Naive thymus-derived CD8-positive, alpha-beta T cell (primary cell): ENCODE data around the gene WDR90. TPM values are rescaled to one million over a fixed set of nuclear protein-coding genes. Genes with fewer than 3 reads are reported as not detected.
A peak's percentile ranks its signal among the peaks of the same experiment; 100 is the strongest.
"Not testable (repeated sequence)": the region's sequence is repeated elsewhere in the genome, so short reads cannot be mapped to it uniquely, and the experiment has no call there.

Experiments used
- ATAC-seq, 2 donors: fragments of 150-1000 bp; cut with Tn5 transposase in 1 of 2; sonication (Bioruptor Pico), chemical (Tn5 transposase) in 1 of 2; 1 replicate in 1 of 2; 2 replicates in 1 of 2; pipeline ENCODE4 v1.10.0; 2021; ENCODE audit warnings: mild to moderate bottlenecking in 2 of 2, moderate library complexity in 2 of 2
- POLR2A ChIA-PET: fragments of 350-600 bp; sonication (Branson Sonifier 250); formaldehyde crosslinking; loops from one replicate; lab custom pipeline; 2021; ENCODE audit warnings: antibody characterized with exemption; lab: Charles Lee
- DNase-seq, 10 donors: peaks; one replicate each; pipeline versions ENCODE4 v3.0.0 to v3.0.0-alpha.2; 2020 to 2022
- H3K27ac Mint-ChIP-seq, 10 donors: one replicate each; pipeline ENCODE4 v1.8.0; 2020 to 2022; ENCODE audit warnings: mild to moderate bottlenecking in 10 of 10, mixed read lengths in 10 of 10, moderate library complexity in 4 of 10, inconsistent platforms in 1 of 10
- H3K27me3 Mint-ChIP-seq, 5 donors: one replicate each; pipeline ENCODE4 v1.8.0; 2021 to 2022; ENCODE audit warnings: mixed read lengths in 5 of 5
- H3K36me3 Mint-ChIP-seq, 3 donors: one replicate each; pipeline ENCODE4 v1.8.0; 2020 to 2022; ENCODE audit warnings: mixed read lengths in 3 of 3, mild to moderate bottlenecking in 2 of 3, inconsistent platforms in 1 of 3
- H3K4me1 Mint-ChIP-seq, 4 donors: one replicate each; pipeline ENCODE4 v1.8.0; 2021 to 2022; ENCODE audit warnings: mixed read lengths in 4 of 4
- H3K4me3 Mint-ChIP-seq, 10 donors: one replicate each; pipeline ENCODE4 v1.8.0; 2020 to 2022; ENCODE audit warnings: mild to moderate bottlenecking in 10 of 10, mixed read lengths in 10 of 10, moderate library complexity in 6 of 10, inconsistent platforms in 1 of 10
- H3K9me3 Mint-ChIP-seq, 9 donors: one replicate each; pipeline ENCODE4 v1.8.0; 2020 to 2022; ENCODE audit warnings: mixed read lengths in 9 of 9, mild to moderate bottlenecking in 3 of 9, inconsistent platforms in 1 of 9, moderate library complexity in 1 of 9
- polyA plus RNA-seq, 3 donors: library from polyadenylated mRNA; unstranded; fragments of 300-500 nt; fragmentation: Illumina TruSeq; gene quantifications; one replicate each; pipeline ENCODE4 v1.2.3, GENCODE V29; 2021
- total RNA-seq, 8 experiments: library from RNA in 2 of 8; stranded (reverse) in 2 of 8; gene quantifications; one replicate each; pipeline ENCODE4 v1.2.3 and lab custom pipeline; 2021 to 2026

WDR90 gene
- total and polyA plus RNA-seq, 5 experiments from 2014 or later: 0.27 to 19.2 (median 2.5) TPM

DNA sequence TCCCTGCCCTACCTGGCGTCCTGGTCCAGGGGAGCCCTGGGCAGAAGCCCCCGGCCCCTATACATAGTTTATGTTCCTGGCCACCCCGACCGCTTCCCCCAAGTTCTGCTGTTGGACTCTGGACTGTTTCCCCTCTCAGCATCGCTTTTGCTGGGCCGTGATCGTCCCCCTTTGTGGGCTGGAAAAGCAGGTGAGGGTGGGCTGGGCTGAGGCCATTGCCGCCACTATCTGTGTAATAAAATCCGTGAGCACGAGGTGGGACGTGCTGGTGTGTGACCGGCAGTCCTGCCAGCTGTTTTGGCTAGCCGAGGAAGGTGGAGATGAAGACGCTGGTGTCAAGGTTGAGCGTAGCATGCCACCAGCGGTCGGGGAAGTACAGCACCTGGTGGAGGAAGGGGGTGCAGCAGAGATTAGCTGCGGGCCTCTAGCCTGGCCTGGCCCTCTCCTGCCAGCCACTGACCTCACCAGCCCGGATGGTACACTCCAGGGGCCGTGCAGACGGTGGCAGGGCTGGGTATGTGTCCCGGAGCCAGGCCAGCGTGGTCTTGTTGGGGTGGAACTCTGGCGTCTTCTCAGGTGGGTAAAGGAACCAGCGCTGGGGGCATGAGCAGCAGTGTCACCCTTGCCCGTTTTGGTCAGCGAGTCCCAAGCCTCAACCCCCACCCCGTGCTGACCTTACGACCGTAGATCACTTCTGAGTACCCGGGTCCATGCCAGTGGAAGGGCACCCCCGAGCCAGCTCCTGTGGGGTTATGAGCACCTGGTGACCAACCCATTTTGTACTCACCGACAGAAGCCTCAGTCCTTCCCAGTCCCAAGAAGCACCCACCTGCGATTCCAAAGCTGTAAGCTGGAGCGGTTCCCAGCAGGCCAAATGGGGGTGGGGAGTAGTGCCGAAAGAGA is 33.6 kb downstream of the WDR90 start:
- peaks cover 0 to 14% (median 3%) of the 10 kb centered on the region in 3 donors for H3K36me3 Mint-ChIP-seq
- ATAC-seq (no peak), DNase-seq (no peak)
- no peaks in the 10 kb centered on the region for H3K27me3 Mint-ChIP-seq
- H3K27ac Mint-ChIP-seq: peak overlapping the region in 8 of 10 donors; percentile 38 to 89 (median 76)
- H3K4me1 Mint-ChIP-seq: peaks cover 7 to 38% (median 32%) of the 10 kb centered on the region in 4 donors
- H3K4me3 Mint-ChIP-seq: peak overlapping the region; percentile 64 to 82 (median 76)
- H3K9me3 Mint-ChIP-seq: no peaks in the 10 kb centered on the region
- POLR2A ChIA-PET: interaction anchor here (0.5 to 8.3 kb wide), 7 partner anchors 7 to 476 kb away, joined by 3 to 95 read pairs (median 29); partner anchors contain the start of genes HAGHL, METTL26, RHOT2 and WDR24

DNA sequence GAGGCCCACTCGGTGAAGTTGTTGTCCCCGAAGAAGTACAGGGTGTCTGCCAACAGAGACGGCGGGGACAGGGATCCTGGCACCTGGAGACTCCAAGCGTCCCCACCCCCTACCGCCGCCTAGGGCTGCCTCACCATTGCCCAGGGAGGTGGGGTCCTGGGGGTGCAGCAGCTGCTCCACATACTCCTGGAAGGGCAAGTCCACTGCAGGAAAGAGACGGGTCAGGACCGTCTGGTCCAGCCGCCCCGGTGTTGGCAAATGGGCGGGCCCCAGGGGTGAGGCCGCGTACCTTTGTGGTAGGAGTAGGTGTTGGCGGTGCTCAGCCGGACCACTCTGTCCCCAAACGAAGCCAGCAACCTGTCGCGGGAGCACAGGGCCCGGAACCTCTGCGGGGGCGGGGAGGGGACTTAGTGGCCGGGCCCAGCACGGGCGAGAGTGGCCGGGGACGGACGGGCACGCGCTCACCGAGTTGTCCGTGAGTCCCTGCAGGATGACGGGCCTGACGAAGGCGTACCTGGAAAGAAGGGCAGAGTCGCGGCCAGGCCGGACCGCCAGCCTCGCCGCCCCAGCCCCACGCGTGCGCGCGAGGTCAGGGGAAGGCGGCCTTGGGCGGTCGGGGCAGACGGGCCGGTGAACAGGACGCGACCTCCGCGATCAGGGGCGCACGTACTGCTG is 34.4 kb downstream of the WDR90 start:
- H3K9me3 Mint-ChIP-seq: no peaks in the 10 kb centered on the region
- H3K27me3 Mint-ChIP-seq: no peaks in the 10 kb centered on the region
- H3K27ac Mint-ChIP-seq: peak overlapping the region in 7 of 10 donors; percentile 28 to 87 (median 78)
- peaks cover 7 to 44% (median 32%) of the 10 kb centered on the region in 4 donors for H3K4me1 Mint-ChIP-seq
- peaks cover 0 to 14% (median 3%) of the 10 kb centered on the region in 3 donors for H3K36me3 Mint-ChIP-seq
- ATAC-seq (no peak), DNase-seq (no peak)
- POLR2A ChIA-PET: interaction anchor here (0.5 to 8.3 kb wide), 9 partner anchors 12 to 1531 kb away, joined by 3 to 95 read pairs (median 4); partner anchors contain the start of genes METTL26, RHOT2 and WDR90
- H3K4me3 Mint-ChIP-seq: peak overlapping the region; percentile 56 to 82 (median 74)

DNA sequence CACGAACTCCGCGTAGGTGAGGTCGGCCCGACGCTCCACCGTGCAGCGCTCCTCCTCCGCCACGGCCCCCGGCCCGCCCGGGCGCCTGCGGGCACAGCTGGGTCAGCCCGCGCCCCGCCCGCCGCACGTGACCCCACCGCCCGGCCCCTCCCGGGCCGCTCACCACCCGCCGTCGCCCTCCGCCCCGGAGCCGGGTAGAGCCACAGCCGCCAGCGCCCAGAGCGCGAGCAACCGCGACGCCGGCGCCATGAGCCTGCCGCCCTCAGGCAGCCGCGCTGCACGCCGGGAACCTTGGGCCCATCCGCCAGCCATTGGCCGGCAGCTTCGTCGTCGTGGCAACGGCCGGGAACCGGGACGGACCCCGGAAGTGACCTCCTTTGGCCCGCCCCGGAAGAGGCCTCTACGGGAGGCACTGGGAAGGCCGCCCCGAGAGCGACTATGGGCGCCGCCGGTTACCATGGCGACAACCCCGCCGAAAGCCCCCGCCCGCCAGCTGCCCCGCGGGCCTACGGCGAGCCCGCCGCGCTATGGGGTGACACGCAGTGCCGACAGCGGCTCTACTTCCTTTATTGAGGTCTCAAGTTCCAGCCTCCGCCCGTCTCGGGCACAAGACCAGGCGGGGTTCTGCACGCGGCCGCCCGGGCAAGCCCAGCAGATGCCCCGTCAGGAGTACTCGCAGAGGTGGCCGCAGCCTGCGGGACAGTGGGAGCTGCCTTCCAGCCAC is 35.1 kb downstream of the WDR90 start, which contains the start of gene JMJD8:
JMJD8 (minus strand) TSS at position 264 of the 724 bp plus-strand sequence; CDS start at position 249, 15 bp downstream.
- peak within 1 kb of the TSS in 8 of 10 donors; percentile 52 to 93 (median 80) for H3K27ac Mint-ChIP-seq
- H3K4me1 Mint-ChIP-seq: peaks cover 5 to 46% (median 34%) of the 10 kb centered on the region in 4 donors
- ATAC-seq (peak; percentile 67 to 74), DNase-seq (peak; percentile 91 to 98 (median 92))
- no peaks in the 10 kb centered on the region for H3K9me3 Mint-ChIP-seq
- no peaks in the 10 kb centered on the region for H3K27me3 Mint-ChIP-seq
- H3K36me3 Mint-ChIP-seq: peaks cover 0 to 14% (median 3%) of the 10 kb centered on the region in 3 donors
- POLR2A ChIA-PET: interaction anchor here (0.5 to 8.3 kb wide), 12 partner anchors 9 to 1530 kb away, joined by 3 to 95 read pairs (median 4); partner anchors contain the start of genes METTL26, RHOT2 and WDR90
- peak within 1 kb of the TSS; percentile 60 to 86 (median 76) for H3K4me3 Mint-ChIP-seq

DNA sequence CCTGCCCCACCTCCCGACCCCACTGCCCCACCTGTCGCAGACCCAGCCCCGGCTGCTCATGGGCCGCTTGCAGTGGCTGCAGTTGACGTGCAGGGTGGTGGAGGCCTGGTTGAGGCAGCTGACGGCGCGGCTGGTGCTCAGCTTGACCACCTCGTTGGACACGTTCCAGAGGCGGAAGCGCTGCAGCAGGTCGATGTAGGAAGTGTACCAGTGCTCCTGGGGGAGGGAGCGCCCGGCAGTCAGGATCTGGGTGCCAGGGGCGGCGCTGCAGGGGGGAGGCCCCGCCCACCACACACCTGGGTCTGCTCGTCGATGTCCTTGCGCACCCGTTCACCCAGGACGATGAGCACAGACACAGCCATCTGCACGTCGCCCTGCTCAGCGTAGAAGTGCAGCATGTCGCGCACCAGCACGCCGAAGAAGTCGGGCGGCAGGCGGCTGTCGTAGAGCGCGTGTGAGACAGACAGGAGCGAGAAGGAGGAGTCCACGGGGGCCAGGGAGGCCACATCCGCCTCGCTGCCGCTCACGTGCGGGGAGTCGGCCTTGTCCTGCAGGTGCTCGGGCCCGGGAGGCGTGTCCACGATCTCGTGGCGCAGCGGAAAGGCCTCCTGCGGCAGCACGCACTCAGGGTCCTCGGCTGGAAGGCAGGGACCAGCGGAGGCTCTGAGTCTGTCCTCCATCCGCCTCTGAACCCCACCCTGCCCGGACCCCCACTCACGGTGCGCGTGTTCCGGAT is 36.0 kb downstream of the WDR90 start:
- Mint-ChIP-seq H3K9me3 (no peaks in the 10 kb centered on the region), H3K36me3 (peaks cover 0 to 14% (median 3%) of the 10 kb centered on the region in 3 donors), H3K27ac (peak overlapping the region in 1 of 10 donors; percentile 70), H3K4me3 (peak overlapping the region in 2 of 10 donors; percentile 38 to 41), H3K27me3 (no peaks in the 10 kb centered on the region), H3K4me1 (peaks cover 4 to 54% (median 37%) of the 10 kb centered on the region in 4 donors)
- DNase-seq (no peak), ATAC-seq (no peak)
- POLR2A ChIA-PET: interaction anchor here (0.8 to 8.3 kb wide), 8 partner anchors 10 to 48 kb away, joined by 3 to 95 read pairs (median 4); partner anchors contain the start of genes METTL26, RHBDL1, RHOT2 and WDR90

DNA sequence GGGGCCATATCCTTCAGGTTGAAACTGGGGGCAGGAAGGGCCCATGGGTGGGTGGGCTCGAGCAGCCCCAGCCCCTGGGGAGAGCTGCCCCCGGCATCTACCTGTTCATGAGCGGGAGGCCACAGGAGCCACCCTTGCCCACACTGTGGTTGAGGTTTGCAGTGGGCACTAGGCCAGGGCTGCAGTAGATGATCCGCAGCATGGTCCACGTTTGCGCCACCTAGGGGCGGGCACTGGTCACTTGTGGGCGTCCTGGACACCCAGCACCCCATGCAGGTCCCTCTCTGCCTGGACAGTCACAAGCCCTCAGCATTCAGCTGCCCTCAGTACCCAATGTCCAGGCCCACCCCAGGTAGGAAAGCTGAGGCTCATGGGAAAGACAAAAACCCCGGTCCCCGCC is 36.8 kb downstream of the WDR90 start:
- DNase-seq (no peak), ATAC-seq (no peak)
- Mint-ChIP-seq H3K27ac (peak overlapping the region in 4 of 10 donors; percentile 29 to 53 (median 52)), H3K4me1 (peaks cover 6 to 59% (median 42%) of the 10 kb centered on the region in 4 donors), H3K27me3 (no peaks in the 10 kb centered on the region), H3K9me3 (no peaks in the 10 kb centered on the region), H3K36me3 (peaks cover 0 to 14% (median 3%) of the 10 kb centered on the region in 3 donors), H3K4me3 (peak overlapping the region in 9 of 10 donors; percentile 2 to 53 (median 26))
- POLR2A ChIA-PET: interaction anchor here (0.7 to 3.6 kb wide), 5 partner anchors 10 to 50 kb away, joined by 3 to 38 read pairs (median 4); partner anchors contain the start of genes METTL26 and RHBDL1

DNA sequence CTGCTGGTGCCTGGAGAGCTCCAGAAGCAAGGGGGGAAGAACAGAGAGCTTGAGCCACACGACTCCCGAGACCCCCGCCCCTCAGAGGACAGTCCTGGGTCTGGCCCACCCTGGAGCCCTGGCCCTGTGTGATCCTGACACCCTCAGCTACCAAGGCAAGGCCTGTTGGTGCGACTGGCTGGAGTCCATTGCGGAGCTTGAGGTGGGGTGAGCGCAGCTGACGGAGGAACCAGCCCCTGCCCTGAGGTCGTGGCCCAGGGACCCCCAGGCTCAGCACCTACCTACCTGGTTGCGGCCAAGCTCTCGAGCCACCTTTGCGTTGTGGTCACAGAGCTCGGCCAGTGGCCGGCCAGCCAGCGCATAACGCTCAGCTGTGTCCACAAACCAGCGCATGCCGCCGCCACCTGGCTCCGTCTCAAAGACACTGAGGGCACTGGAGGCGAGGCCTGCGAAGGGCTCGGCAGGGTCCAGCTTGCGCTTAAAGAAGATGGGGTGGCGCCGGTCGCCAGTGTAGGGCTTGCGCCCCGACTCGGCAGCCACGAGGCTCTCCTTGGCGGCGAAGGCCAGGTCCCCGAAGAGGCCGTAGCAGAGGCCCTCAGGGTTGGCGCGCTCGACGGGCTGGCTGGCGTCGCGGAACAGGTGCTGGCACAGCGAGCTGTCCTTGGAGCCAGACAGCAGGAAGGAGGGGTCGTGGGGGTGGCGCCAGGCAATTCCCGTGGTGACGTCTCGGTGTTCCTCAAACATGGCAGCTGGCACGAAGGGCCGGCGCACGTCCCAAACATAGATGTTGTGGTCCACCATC is 37.5 kb downstream of the WDR90 start:
- Mint-ChIP-seq H3K4me1 (peaks cover 9 to 54% (median 38%) of the 10 kb centered on the region in 4 donors), H3K9me3 (no peaks in the 10 kb centered on the region), H3K4me3 (peak overlapping the region in 2 of 10 donors; percentile 19 to 53), H3K36me3 (peaks cover 0 to 9% (median 3%) of the 10 kb centered on the region in 3 donors), H3K27ac (peak overlapping the region in 1 of 10 donors; percentile 25), H3K27me3 (no peaks in the 10 kb centered on the region)
- ATAC-seq (no peak), DNase-seq (no peak)
- POLR2A ChIA-PET: interaction anchor here (0.7 to 3.6 kb wide), 5 partner anchors 9 to 50 kb away, joined by 3 to 38 read pairs (median 4); partner anchors contain the start of genes METTL26 and RHBDL1

DNA sequence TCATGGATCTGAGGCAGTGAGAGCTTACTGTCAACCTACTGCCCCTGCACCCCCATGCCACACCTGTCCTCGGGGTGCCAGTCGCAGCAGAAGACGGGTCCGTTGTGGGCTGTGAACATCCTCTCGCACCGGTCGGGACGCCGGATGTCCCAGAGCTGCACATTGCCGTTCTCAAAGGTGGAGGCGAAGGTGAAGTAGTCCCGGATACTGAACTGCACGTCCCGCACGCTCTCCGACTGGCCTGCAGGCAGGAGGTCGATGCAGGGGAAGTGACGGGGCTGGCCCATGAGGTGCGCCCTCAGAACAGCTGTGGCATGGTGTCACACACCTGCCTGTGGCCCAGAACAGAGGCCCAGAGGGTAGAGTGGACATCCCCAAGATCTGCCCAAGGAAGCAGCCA is 38.3 kb downstream of the WDR90 start:
- POLR2A ChIA-PET: interaction anchor here (0.7 to 0.9 kb wide), 3 partner anchors 8 to 45 kb away, joined by 3 read pairs; no protein-coding TSS in a partner anchor
- Mint-ChIP-seq H3K4me1 (peaks cover 6 to 48% (median 32%) of the 10 kb centered on the region in 4 donors), H3K9me3 (no peaks in the 10 kb centered on the region), H3K27me3 (peaks cover 0 to 2% (median 0%) of the 10 kb centered on the region in 5 donors), H3K27ac (peak overlapping the region in 2 of 10 donors; percentile 21 to 84), H3K4me3 (peak overlapping the region in 3 of 10 donors; percentile 36 to 54 (median 48)), H3K36me3 (peaks cover 0 to 4% (median 2%) of the 10 kb centered on the region in 3 donors)
- no peak for ATAC-seq
- DNase-seq: no peak

DNA sequence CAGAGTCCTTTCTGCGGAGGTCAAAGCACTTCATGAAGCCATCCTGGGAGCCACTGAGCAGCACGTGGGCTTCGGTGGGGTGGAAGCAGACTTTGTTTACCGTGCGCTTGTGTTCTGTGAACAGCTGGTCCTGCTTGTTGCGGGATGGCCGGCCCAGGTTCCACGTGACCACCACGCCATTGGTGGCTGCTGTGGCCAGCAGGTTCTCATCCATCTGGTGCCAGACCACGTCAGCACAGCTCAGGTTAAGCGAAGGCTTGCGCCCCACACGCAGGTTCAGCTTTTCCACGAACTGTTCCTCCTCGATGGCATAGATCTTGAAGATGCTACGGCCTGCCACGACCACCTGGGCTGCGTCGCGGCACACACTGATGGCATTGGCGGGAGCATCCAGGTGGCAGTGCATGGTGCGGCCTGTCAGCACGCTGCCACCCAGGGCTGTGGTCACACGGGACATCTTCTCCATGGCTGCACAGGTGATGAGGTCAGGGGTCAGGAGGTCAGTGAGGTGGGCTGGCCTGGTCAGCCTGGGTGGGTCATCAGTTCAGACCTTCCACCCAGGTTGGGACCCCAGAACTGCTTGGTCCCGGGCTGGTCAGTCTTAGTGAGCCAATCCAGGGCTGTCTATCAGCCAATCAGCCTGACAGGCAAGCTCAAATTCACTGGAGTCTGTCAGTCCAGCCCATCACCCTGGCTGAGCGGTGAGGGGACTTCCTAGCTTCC is 40.2 kb downstream of the WDR90 start:
- Mint-ChIP-seq H3K27ac (peak overlapping the region; percentile 71 to 95 (median 88)), H3K4me3 (peak overlapping the region; percentile 82 to 95 (median 91)), H3K27me3 (peaks cover 0 to 2% (median 0%) of the 10 kb centered on the region in 5 donors), H3K36me3 (peaks cover 0 to 3% (median 0%) of the 10 kb centered on the region in 3 donors), H3K9me3 (no peaks in the 10 kb centered on the region), H3K4me1 (peaks cover 5 to 45% (median 28%) of the 10 kb centered on the region in 4 donors)
- DNase-seq (no peak), ATAC-seq (no peak)
- POLR2A ChIA-PET: interaction anchor here (0.6 to 2.3 kb wide), 18 partner anchors 9 to 1276 kb away, joined by 3 to 37 read pairs (median 4); partner anchors contain the start of genes ANTKMT, CCDC78, CIAO3 and HAGHL

DNA sequence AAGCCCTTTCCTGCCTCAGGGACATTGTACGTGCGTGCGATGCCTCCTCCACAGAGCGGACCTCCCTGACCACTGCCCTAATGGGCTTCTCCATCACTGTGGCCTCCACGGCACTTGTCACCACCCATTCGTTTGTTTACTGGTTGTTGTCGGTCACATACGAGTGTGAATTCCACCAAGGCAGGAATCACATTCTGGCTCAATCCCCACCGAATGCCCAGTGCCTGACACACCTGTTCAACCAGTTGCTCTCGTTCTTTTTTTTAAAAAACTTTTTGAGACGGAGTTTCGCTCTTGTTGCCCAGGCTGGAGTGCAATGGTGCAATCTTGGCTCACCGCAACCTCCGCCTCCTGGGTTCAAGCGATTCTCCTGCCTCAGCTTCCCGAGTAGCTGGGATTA is 42.1 kb downstream of the WDR90 start:
- Mint-ChIP-seq H3K4me3 (peak overlapping the region; percentile 18 to 95 (median 84)), H3K27ac (peak overlapping the region in 8 of 10 donors; percentile 21 to 89 (median 58)), H3K4me1 (peaks cover 9 to 54% (median 31%) of the 10 kb centered on the region in 4 donors)
- H3K27me3 Mint-ChIP-seq, DNase-seq, POLR2A ChIA-PET, ATAC-seq, H3K9me3 Mint-ChIP-seq, H3K36me3 Mint-ChIP-seq: not testable (repeated sequence)
